T-helper 17 cell (primary cell): ENCODE data around the gene INPP4B. TPM values are rescaled to one million over a fixed set of nuclear protein-coding genes. Genes with fewer than 3 reads are reported as not detected.
A peak's percentile ranks its signal among the peaks of the same experiment; 100 is the strongest.
"Not testable (repeated sequence)": the region's sequence is repeated elsewhere in the genome, so short reads cannot be mapped to it uniquely, and the experiment has no call there.

Experiments
- ATAC-seq: fragments of 150-1000 bp; cut with Tn5 transposase; 2 replicates; pipeline ENCODE4 v1.10.0; 2021; ENCODE audit warnings: mild to moderate bottlenecking, moderate library complexity
- DNase-seq, 3 donors: peaks; one replicate each; pipeline versions ENCODE4 v3.0.0 to v3.0.0-alpha.2; 2020 to 2021
- H3K9me3 ChIP-seq: one replicate; pipeline ENCODE4 v1.7.0; 2013; ENCODE audit warnings: low read length, mild to moderate bottlenecking; ENCODE audit not compliant: control insufficient read depth, poor library complexity, severe bottlenecking
- H3K27ac Mint-ChIP-seq: one replicate; pipeline ENCODE4 v1.8.0; 2022; ENCODE audit warnings: mild to moderate bottlenecking, moderate library complexity, mixed read lengths
- H3K27me3 Mint-ChIP-seq: one replicate; pipeline ENCODE4 v1.8.0; 2022; ENCODE audit warnings: mixed read lengths
- H3K36me3 Mint-ChIP-seq: one replicate; pipeline ENCODE4 v1.8.0; 2022; ENCODE audit warnings: low read depth, mixed read lengths
- H3K4me1 Mint-ChIP-seq: one replicate; pipeline ENCODE4 v1.8.0; 2022; ENCODE audit warnings: mild to moderate bottlenecking, mixed read lengths
- H3K4me3 Mint-ChIP-seq: one replicate; pipeline ENCODE4 v1.8.0; 2022; ENCODE audit warnings: mild to moderate bottlenecking, moderate library complexity, mixed read lengths
- total RNA-seq, 4 donors: library from RNA in 2 of 4; stranded (reverse) in 2 of 4; gene quantifications; one replicate each; pipeline ENCODE4 v1.2.3 and lab custom pipeline; 2022 to 2026

INPP4B gene
- total RNA-seq, 2 donors from 2014 or later = 91.8 to 102 TPM

DNA sequence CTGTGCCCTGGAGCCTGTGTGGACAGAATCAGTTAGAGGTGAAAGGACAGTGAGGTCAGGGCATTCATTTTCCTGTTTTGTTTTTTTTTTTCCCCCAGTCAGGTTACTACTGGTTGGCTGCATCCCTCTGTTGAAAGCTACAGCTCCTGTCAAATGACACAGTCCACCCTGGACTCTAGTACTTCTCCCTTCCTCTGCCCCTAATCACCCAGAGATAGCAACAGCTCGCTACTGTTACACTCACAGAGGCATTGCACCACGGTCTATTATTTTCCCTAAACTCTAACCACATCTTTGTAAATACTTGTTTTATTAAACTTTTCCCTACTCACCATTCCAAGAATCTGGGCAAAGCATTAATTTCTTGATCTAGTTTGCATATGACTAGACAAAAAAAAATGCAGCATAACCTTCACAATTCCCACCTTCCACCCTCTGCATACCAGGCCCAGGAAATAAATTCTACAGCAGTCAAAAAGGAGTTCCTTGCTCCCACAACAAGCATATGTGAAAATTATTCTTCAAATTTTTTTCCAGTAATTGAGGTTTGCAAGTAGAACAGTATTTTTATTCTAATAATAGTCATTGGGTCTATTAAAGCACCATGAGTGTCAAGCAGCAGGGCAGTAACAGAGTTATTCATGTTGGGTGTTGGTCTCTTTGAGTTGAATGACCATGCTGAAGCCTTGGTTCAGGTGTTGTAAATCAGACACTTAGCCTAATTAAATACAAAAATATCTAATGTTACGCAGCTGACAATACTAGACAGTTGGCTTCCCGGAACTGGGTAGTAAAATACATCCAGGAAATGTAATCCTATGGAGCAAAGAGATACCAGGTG lies 329.2 kb downstream of the INPP4B start:
- no peak overlapping the region for H3K27ac Mint-ChIP-seq
- peaks cover 4% of the 10 kb centered on the region for H3K4me1 Mint-ChIP-seq
- DNase-seq = no peak
- no peaks in the 10 kb centered on the region for H3K36me3 Mint-ChIP-seq
- no peaks in the 10 kb centered on the region for H3K9me3 ChIP-seq
- no peak overlapping the region for H3K4me3 Mint-ChIP-seq
- H3K27me3 Mint-ChIP-seq = no peaks in the 10 kb centered on the region
- ATAC-seq = no peak

DNA sequence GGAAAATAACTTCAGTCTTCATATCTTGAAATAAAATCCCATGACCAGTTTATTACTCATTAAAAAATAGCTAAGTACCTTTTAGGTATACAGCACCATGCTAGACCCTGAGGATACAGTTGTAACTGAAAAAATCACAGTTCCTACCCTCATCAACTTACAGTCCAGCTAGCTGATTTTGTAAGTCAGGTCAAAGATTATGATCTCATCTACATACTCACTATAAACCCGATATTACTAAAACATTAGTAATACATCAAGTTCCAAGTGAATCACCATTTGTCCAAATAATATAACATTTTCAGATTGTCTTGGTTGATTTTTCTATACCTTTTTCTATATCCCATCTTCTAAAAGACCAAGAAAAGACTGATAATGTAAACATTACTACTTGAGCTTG lies 333.9 kb downstream of the INPP4B start:
- DNase-seq (no peak), ATAC-seq (no peak)
- H3K27me3 Mint-ChIP-seq = no peaks in the 10 kb centered on the region
- H3K4me3 Mint-ChIP-seq = no peak overlapping the region
- no peak overlapping the region for H3K27ac Mint-ChIP-seq
- H3K9me3 ChIP-seq = no peaks in the 10 kb centered on the region
- H3K36me3 Mint-ChIP-seq = no peaks in the 10 kb centered on the region
- H3K4me1 Mint-ChIP-seq = peaks cover under 1% of the 10 kb centered on the region

DNA sequence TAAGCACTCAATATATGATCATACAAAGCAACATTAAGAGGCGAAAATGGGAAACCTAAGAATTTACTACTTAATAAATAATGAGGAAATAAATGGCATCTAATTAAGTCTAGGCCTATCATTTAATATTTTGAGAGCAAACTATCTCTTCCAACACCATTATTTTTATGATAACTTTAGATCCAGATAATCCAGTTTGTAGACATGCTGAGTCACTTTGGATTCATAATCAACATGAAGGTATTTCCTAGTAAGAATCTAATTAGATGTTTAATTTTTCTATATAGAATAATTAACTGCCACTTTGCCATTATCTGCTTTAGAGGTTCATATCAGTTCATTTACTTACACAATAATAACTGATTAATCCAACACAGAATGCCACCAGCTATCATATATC lies 336.2 kb downstream of the INPP4B start:
- no peak overlapping the region for H3K27ac Mint-ChIP-seq
- no peaks in the 10 kb centered on the region for H3K9me3 ChIP-seq
- no peaks in the 10 kb centered on the region for H3K27me3 Mint-ChIP-seq
- H3K4me1 Mint-ChIP-seq = peaks cover 8% of the 10 kb centered on the region
- H3K4me3 Mint-ChIP-seq = no peak overlapping the region
- H3K36me3 Mint-ChIP-seq = no peaks in the 10 kb centered on the region
- no peak for ATAC-seq
- no peak for DNase-seq

DNA sequence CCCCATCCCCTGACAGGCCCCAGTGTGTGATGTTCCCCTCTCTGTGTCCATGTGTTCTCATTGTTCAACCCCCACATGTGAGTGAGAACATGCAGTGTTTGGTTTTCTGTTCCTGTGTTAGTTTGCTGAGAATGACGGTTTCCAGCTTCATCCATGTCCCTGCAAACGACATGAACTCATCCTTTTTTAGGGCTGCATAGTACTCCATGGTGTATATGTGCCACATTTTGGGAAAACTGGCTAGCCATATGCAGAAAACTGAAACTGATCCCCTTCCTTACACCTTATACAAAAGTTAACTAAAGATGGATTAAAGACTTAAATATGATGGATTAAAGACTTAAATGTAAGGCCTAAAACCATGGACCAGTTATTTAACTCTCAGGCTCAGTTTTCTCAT lies 336.7 kb downstream of the INPP4B start:
- not testable (repeated sequence) for DNase-seq, H3K4me3 Mint-ChIP-seq, H3K36me3 Mint-ChIP-seq, H3K4me1 Mint-ChIP-seq, H3K9me3 ChIP-seq, ATAC-seq, H3K27ac Mint-ChIP-seq, H3K27me3 Mint-ChIP-seq

DNA sequence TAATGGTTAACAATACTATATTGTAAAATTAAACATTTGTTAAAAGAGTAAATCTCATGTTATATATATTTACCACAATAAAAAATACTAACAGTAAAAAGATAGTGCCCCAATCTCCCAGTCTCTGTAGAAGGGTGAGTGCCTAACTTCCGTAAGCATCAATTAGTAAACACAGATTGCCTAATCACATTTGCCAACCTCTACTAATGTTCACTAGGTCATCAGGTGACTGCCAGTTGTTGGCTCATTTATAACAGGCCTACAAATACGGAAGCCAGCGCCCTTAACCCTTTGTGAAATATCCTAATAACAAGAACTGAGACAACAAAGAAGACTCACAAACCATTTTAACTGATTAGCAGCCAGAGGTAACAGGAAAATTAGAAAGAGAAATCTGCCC lies 345.1 kb downstream of the INPP4B start:
- no peaks in the 10 kb centered on the region for H3K27me3 Mint-ChIP-seq
- H3K27ac Mint-ChIP-seq = no peak overlapping the region
- no peak for DNase-seq
- no peaks in the 10 kb centered on the region for H3K9me3 ChIP-seq
- ATAC-seq = no peak
- no peak overlapping the region for H3K4me3 Mint-ChIP-seq
- H3K4me1 Mint-ChIP-seq = peaks cover 2% of the 10 kb centered on the region
- H3K36me3 Mint-ChIP-seq = peaks cover 7% of the 10 kb centered on the region

DNA sequence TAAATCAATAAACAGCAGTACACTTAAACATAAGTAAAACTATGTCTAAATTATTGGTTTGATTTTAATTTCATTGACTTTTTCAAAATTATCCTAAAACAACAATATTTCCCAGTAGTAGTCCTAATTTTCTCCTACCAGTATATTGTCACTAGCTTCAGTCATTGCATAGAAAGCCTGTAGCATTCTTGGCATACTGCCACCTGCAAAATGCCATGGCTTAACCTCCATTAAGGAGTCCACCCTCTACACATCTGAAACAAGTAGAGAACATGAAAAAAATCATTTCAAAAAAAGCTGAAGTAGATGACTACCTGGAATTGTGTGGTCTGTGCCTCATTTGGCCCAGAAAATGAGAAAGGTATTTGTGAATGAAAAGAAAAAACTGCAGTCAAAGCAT lies 348.5 kb downstream of the INPP4B start:
- Mint-ChIP-seq H3K4me1 (peaks cover 2% of the 10 kb centered on the region), H3K36me3 (peaks cover 10% of the 10 kb centered on the region), H3K27ac (no peak overlapping the region), H3K27me3 (no peaks in the 10 kb centered on the region), H3K4me3 (no peak overlapping the region)
- no peaks in the 10 kb centered on the region for H3K9me3 ChIP-seq
- no peak for DNase-seq
- ATAC-seq = no peak

DNA sequence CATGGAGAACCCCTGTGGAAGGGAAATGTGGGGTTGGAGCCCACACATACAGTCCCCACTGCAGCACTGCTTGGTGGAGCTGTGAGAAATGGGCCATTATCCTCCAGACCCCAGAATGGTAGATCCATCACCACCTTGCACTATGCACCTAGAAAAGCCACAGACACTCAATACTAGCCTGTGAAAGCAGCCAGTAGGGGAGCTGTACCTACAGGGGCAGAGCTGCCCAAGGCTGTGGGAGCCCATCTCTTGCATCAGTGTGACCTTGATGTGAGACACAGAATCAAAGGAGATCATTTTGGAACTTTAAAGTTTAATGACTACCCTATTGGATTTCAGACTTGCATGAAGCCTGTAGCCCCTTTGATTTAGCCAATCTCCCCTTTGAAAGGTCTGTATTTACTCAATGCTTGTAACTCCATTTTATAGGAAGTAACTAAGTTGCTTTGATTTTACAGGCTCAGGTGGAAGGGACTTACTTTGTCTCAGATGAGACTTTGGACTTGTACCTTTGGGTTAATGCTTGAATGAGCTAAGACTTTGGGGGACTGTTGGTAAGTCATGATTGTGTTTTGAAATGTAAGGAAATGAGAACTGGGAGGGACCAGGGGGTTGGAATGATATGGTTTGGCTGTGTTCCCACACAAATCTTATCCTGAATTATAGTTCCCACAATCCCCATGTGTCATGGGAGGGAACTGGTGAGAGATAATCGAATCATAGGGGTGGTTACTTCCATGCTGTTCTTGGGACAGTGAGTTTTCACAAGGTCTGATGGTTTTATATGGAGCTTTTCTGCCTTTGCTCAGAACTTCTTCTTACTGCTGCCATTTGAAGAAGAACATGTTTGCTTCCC lies 352.6 kb downstream of the INPP4B start:
- Mint-ChIP-seq H3K27me3 (no peaks in the 10 kb centered on the region), H3K27ac (no peak overlapping the region), H3K4me1 (peaks cover 2% of the 10 kb centered on the region), H3K36me3 (peaks cover 6% of the 10 kb centered on the region), H3K4me3 (peak overlapping the region; percentile 5)
- H3K9me3 ChIP-seq = no peaks in the 10 kb centered on the region
- ATAC-seq (no peak), DNase-seq (no peak)

DNA sequence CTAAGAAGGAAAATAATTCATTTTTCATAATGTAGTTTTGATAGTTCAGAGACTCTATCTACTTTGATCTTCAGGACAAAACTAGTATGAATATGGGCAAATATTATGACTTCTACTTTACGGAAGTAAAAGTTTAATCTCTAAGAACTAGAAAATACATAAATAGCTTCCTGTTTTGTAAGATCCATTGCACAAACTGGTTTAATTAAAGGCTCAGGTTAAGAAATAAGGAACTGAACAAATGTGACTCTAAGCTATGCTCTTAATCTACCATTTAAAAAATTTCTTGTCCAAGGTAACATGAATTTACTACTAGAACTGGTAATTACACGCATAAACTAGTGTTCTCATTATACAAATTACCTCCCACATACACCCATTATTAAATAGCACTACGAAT lies 360.6 kb downstream of the INPP4B start:
- H3K27me3 Mint-ChIP-seq = no peaks in the 10 kb centered on the region

DNA sequence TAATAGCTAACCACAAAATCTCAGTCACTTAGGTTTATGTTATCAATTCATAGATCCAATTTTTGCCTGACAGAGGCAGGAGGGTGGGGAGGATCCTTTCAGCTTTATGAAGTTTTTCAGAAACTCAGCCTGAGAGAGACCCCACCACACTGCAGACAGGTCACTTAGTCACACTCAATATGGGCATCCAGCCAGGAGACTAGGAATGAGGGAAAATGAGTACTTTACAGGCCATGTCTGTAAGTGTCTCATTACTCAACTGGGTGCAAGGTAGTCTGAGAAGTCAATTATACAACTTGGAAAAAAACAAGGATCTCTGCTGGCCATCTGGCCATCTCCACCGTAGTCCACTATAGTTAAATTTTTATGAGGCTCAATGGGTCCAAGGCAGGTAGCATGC lies 365.9 kb downstream of the INPP4B start:
- no peaks in the 10 kb centered on the region for H3K36me3 Mint-ChIP-seq
- H3K4me1 Mint-ChIP-seq = peaks cover 16% of the 10 kb centered on the region
- H3K4me3 Mint-ChIP-seq = no peak overlapping the region
- no peak overlapping the region for H3K27ac Mint-ChIP-seq
- DNase-seq (no peak), ATAC-seq (no peak)
- H3K9me3 ChIP-seq = no peaks in the 10 kb centered on the region
- H3K27me3 Mint-ChIP-seq = no peaks in the 10 kb centered on the region

More for the DNA sequence above, 360.6 kb downstream of the INPP4B start:
- Mint-ChIP-seq H3K4me1 (peaks cover 10% of the 10 kb centered on the region), H3K27ac (no peak overlapping the region), H3K4me3 (no peak overlapping the region), H3K36me3 (peaks cover 3% of the 10 kb centered on the region)
- DNase-seq = no peak
- ATAC-seq = no peak
- H3K9me3 ChIP-seq = no peaks in the 10 kb centered on the region

DNA sequence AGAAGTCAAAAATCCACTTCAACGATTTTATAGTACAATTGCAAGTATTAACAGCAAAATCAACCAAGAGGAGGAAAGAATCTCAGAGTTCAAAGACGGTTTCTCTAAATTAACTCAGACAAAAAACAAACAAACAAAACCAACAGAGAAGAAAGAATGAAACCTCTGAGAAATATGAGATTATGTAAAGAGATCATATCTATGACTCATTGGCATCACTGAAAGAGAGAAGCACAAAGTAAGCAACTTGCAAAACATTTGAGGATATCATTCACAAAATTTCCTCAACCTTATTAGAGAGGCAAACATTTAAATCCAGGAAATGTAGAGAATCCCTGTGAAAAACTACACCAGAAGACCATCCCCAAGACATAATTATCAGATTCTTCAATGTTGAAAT lies 370.4 kb downstream of the INPP4B start:
- peaks cover 19% of the 10 kb centered on the region for H3K4me1 Mint-ChIP-seq
- ATAC-seq = no peak

DNA sequence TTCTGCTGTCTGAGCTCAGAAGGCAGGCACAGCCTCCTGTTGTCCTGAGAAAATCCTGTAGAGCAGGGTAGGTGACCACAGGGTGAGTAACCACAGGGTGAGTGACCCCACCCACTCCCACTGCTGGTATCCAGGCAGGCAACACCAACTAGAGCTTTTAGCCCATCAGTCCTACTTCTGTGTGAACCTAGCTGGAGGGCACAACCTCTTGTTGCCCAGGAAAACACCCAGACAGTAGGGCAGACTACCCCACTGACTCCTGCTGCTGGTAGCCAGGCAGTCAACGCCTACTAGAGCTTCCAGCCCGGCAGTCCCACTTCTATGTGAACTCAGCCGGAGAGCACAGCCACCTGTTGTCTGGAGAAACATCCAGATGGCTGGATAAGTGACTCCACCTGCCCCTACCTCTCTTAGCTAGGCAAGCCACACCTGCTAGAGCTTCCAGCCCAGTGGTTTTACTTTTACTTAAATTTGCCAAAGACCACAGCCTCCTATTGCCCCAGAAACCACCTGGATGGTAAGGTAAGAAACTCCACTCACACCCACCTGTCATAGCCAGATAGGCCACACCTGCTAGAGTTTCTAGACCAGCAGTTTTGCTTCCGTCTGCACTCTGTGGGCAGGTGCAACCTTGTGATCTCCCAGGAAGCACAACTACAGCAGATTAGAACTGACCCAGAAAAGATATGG lies 371.6 kb downstream of the INPP4B start:
- Mint-ChIP-seq H3K4me1 (peaks cover 19% of the 10 kb centered on the region), H3K27me3 (no peaks in the 10 kb centered on the region), H3K4me3 (peak overlapping the region; percentile 50), H3K36me3 (no peaks in the 10 kb centered on the region), H3K27ac (peak overlapping the region; percentile 73)
- DNase-seq (peak in 1 of 3 donors; percentile 12), ATAC-seq (peak; percentile 89)
- H3K9me3 ChIP-seq = no peaks in the 10 kb centered on the region

More for the DNA sequence above, 370.4 kb downstream of the INPP4B start:
- Mint-ChIP-seq H3K36me3 (no peaks in the 10 kb centered on the region), H3K27me3 (no peaks in the 10 kb centered on the region), H3K27ac (peak overlapping the region; percentile 73), H3K4me3 (no peak overlapping the region)
- no peaks in the 10 kb centered on the region for H3K9me3 ChIP-seq
- DNase-seq = no peak

DNA sequence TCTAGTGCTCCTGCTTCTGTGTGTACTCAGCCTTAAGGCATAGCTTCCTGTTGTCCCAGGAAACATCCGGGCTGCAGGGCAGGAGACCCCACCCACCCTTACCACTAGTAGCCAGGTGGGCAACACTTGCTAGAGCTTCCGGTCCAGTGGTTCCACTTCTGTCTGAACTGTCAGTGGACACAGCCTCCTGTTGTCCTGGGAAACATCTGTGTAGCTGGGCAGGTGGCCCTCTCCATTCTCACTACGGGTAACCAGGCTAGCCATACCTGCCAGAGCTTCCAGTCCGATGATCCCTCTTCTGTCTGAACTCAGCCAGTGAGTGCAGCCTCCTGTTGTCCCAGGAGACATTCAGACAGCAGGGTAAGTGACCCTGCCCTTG lies 372.2 kb downstream of the INPP4B start:
- H3K9me3 ChIP-seq = no peaks in the 10 kb centered on the region
- DNase-seq (no peak), ATAC-seq (no peak)
- Mint-ChIP-seq H3K4me1 (peaks cover 19% of the 10 kb centered on the region), H3K27me3 (no peaks in the 10 kb centered on the region), H3K36me3 (no peaks in the 10 kb centered on the region), H3K4me3 (no peak overlapping the region), H3K27ac (peak overlapping the region; percentile 73)
